ENCODE data around the gene KRTAP7-1. TPM values are rescaled to one million over a fixed set of nuclear protein-coding genes. Genes with fewer than 3 reads are reported as not detected.

The KRTAP7-1 gene
- not detected for total RNA-seq
- long read RNA-seq, donor 1 = 0 reads
- long read RNA-seq, donor 2 = 0 reads

DNA sequence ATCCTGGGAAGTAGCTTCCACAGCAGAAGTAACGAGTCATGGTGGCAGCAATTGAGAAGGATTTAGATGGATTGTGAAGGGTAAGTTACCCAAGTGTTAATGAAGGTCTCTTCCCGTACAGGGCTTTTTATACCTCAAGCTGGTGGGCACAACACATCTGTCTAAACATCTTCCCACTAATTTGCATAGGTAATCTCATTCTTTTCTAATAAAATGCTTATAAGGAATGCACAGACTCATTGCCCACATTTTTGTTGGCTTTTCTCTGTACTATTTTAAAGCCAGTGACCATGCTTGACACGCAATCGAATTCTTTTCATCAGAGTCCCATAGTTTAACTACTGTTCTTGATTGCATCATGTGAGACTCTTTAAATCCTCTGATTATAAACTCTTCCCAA is at the start of gene KRTAP7-1:
KRTAP7-1 (minus strand) TSS at position 101 of the 400 bp plus-strand sequence; CDS start at position 40, 61 bp downstream.
- intact Hi-C loops (cut with DNase I) = no loop called here
- DNase-seq (ENCODE audit: low spot score) = no peak

DNA sequence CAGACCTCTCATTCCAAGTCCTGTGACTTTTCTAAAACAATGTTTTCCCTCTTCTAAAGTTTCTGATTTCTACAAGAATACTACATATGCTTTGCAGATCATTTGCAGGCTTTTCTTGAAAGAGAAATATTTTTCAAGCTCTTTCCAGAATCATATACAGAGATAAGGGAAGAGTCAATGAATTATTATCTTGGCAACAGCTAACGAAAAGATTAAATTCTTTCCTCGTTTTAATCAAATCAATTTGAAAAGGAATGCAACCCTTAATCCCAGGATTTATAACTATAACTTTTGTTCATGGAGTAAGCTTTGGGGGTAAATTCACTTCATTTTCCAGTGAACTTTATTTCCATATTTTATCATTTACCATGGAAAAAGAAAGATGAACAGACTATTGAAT is 45.0 kb upstream of the KRTAP7-1 start:
- intact Hi-C loops (cut with DNase I) = no loop called here
- DNase-seq (ENCODE audit: low spot score) = no peak

DNA sequence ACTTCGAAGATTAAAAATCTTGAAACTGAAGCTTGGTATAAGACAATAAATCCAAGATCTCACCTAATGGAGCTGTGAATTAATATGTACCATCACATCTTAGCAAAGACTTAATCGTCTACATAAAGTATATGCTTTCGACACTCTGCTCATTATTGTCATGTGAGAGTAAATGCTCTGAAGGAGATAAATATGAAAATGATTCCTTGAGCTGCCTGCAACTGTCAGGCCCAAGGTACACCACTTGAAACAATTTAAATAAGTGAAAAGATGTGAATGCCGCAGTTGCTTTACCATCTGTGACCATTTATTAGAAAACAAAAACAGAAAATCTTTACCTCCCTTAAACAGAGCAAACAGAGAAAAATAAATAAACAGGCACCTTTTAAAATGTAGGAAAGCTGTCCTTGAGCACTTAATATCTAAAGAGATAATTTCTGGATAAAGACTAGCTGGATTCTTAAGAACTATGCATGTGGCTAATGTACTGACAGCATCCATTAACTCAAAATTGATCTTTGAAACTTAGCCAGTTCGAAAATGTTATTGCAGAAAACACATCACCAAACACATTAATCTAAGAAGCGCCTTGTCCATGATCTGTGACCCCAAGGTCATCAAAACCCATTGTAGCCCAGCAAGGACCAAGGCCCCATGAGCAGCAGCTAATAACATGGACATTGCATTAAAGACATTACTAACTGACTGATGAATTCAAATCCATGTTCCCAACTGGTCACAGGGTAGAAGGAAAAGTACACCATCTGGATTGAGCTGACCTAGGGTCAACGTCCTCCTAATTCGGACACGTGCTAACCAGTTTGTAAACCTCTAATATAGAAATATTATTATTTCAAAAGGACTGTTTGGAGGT is 18.3 kb upstream of the KRTAP7-1 start:
- no peak for DNase-seq (ENCODE audit: low spot score)
- intact Hi-C loops (cut with DNase I) = no loop called here

- intact Hi-C loops (cut with DNase I) = no loop called here
- DNase-seq (ENCODE audit: low spot score) = no peak
Measured at GRCh38 chr21:30842990-30843389, 13.4 kb upstream of the KRTAP7-1 start.

DNA sequence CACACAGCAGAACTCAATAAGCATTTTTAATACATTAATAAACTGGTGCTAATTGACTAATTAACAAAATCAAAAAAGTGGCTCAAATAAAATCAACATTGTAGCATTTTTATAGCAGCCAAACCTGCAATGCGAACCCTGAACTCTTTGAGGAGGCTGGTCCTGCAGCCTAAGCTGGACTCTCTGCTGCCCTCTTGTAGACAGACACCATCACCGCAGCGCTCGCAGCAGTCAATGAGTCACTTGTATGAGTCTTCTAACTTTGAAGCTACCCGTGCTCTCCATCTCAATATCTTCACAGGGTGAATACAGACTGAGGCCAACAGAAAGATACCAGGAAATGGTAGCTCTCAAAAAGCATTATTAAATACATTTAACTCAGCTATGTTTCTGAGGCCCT is 9.7 kb upstream of the KRTAP7-1 start:
- intact Hi-C loops (cut with DNase I) = no loop called here
- DNase-seq (ENCODE audit: low spot score) = no peak

GRCh38 chr21:30838536-30838935 is 9.0 kb upstream of the KRTAP7-1 start:
- intact Hi-C loops (cut with DNase I) = no loop called here

DNA sequence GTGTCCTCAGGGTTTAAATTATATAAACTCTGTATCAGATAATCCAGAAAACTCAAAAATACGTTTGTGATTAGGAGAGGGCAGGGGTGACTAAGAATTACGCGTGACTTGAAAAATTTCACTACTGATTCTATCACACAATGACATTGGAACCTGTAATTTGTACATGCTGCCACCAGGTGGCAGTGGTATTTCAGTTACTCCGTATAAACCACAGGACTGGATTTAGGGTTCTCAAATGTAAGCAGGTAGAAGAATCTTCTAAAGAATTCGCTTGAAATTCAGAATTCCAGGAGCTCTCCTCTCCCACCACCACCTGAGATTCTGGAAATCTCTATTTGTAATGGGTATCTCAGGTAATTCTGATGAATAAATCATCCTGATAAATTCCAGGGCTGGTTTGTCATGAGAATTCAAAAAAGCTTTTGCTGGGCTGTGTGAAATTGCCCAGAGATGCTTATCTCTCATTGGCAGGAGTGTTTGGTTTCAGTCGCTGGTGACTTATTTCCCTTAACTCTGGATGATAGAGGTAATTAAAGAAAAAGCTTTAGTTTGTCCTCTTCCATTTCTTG is 1.7 kb upstream of the KRTAP7-1 start:
- no peak for DNase-seq (ENCODE audit: low spot score)
- intact Hi-C loops (cut with DNase I) = no loop called here

More at GRCh38 chr21:30838536-30838935, 9.0 kb upstream of the KRTAP7-1 start:
- no peak for DNase-seq (ENCODE audit: low spot score)

DNA sequence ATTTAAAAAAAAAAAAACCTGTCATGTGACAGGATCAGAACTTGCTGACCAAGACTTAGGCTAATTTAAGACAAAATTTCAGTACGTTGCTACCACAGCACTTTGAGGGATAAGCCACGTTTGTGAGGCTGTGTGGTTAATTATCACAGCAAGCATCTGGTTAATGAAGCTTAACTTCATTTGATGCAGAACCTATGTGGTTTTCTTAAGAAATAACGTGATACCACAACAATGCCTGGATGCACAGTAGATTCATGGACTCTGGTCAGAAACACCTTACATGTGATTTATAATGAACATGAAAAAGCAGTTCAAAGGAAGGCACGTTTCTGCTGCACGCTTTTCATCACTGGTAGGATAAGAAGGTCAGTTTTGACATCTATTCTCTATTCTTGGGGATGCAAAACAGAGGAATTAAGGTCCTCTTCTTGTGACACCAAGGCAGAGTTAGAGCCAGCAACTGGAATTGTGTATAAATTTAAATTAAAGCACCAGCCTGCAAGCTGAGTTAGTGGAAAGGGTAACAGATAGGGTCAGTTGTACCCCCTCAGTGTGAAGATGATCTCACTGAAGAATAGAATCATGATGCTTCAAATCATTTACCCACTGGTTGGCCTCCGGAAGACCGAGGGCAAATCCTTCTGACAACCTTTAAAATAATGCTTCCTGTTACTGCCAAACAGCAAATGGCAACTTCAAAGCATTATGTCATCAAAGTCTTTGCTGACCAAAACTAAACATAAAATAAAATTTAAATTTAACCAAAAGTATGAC is 10.5 kb downstream of the KRTAP7-1 start:
- intact Hi-C loops (cut with DNase I) = no loop called here
- DNase-seq (ENCODE audit: low spot score) = no peak

GRCh38 chr21:30813174-30813573 is 16.4 kb downstream of the KRTAP7-1 start, which contains the start of gene KRTAP8-1:
TSS of gene KRTAP8-1 (minus strand) at chr21:30813274. CDS start at chr21:30813220, 54 bp downstream.
- intact Hi-C loops (cut with DNase I) = no loop called here
- DNase-seq (ENCODE audit: low spot score) = no peak

DNA sequence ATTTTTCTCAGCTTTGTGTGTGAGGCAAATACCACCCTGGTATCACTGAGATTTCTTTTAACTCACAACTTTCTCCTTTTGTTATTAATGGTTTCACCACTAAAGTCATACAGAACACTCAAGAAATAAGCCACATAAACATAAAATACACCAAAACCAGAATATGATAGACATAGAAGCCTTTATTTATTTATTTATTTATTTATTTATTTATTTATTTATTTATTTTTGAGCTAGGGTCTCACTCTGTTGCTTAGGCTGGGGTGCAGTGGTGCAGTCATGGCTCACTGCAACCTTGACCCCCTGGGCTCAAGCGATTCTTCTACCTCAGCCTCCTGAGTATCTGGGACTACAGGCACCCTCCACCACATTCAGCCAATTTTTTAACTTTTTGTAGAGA is 29.0 kb downstream of the KRTAP7-1 start:
- intact Hi-C loops (cut with DNase I) = no loop called here
- no peak for DNase-seq (ENCODE audit: low spot score)

DNA sequence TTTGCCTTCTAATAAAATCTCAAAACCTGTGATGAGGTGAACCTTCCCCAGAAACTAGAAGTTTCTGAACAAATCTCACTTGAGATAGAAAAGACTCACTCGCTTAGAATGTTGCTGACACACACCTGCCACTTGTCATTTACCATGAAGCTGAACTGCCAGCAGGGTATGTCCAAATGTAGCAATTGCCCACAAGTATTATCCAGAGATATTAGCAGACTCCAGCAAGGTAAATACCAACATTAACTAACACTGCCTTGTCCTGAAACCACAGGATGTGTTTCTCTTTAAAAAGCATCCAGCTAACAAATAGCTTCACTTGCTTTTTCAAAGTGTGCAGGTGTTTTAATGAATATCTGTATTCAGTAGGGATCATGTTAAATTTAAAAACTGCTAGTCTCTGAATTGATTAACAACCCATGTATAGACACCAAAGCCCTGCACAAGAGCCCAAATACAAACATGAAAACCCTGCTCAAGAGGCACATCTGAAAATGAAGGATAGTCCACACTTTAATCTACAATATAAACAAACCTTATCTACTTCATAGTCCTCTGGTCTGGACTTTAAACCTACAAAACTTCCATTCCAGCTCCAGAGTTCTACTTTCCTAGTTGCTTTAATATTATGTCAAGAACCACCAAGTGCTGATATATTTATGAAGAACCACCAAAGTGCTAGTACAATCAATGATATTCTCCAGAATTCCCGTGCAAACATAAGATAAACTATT is 35.8 kb downstream of the KRTAP7-1 start:
- DNase-seq (ENCODE audit: low spot score) = no peak
- intact Hi-C loops (cut with DNase I) = no loop called here

DNA sequence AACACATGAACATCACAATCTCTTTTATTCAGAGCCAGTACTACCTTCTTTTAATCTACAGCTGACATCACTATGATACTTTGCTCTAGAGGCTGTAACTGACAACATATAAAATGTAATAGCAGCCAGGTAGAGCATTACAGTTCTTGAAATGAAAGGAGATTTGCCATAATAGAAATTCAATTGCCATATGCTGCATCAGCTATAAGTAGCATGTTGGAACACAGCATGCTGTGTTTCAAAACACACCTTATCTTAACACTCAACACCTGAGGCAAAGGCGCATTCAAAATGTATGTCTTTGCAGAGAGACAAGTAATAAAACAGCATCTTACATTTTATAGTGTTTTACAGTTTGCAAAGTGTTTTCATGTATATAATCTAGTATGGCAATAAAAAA is 50.3 kb downstream of the KRTAP7-1 start:
- intact Hi-C loops (cut with DNase I) = no loop called here
- DNase-seq (ENCODE audit: low spot score) = no peak

Other genes with a start within 250 kb of the KRTAP7-1 start
- gene KRTAP22-2, start 239.4 kb downstream of the KRTAP7-1 start, total RNA-seq = not detected
- not detected for gene KRTAP6-3, start 237.3 kb downstream of the KRTAP7-1 start, total RNA-seq
- gene KRTAP6-2, start 230.9 kb downstream of the KRTAP7-1 start, total RNA-seq = not detected
- not detected for gene KRTAP22-1, start 228.7 kb downstream of the KRTAP7-1 start, total RNA-seq
- gene KRTAP6-1, start 215.8 kb downstream of the KRTAP7-1 start, total RNA-seq = not detected
- not detected for gene KRTAP20-1, start 213.3 kb downstream of the KRTAP7-1 start, total RNA-seq
- not detected for gene KRTAP20-4, start 209.1 kb downstream of the KRTAP7-1 start, total RNA-seq
- gene KRTAP20-2, start 194.6 kb downstream of the KRTAP7-1 start, total RNA-seq = not detected
- gene KRTAP20-3, start 186.9 kb downstream of the KRTAP7-1 start, total RNA-seq = not detected
- not detected for gene KRTAP21-3, start 111.0 kb downstream of the KRTAP7-1 start, total RNA-seq
- not detected for gene KRTAP21-2, start 82.5 kb downstream of the KRTAP7-1 start, total RNA-seq
- gene KRTAP21-1, start 74.3 kb downstream of the KRTAP7-1 start, total RNA-seq = not detected
- gene KRTAP8-1, start 16.5 kb downstream of the KRTAP7-1 start, total RNA-seq = not detected
- not detected for gene KRTAP11-1, start 51.8 kb upstream of the KRTAP7-1 start, total RNA-seq
- gene KRTAP19-8, start 208.7 kb upstream of the KRTAP7-1 start, total RNA-seq = not detected

Measured in posterior vena cava (tissue), 2 donors.